Cardiac fibroblast (primary cell): ENCODE results near the gene LTB4R.
A peak's percentile ranks its signal among the peaks of the same experiment; 100 is the strongest.
"Not testable (repeated sequence)": the region's sequence is repeated elsewhere in the genome, so short reads cannot be mapped to it uniquely, and the experiment has no call there.

Experiments used
- DNase-seq, 2 donors: peaks; one replicate each; pipeline versions ENCODE4 v3.0.0 to v3.0.0-alpha.2; 2010; ENCODE audit warnings: low read depth in 2 of 2
- H3K4me3 ChIP-seq, 2 donors: replicated peaks in 1 of 2; 1 replicate in 1 of 2; 2 replicates in 1 of 2; pipeline ENCODE4 v1.5.1; 2011; ENCODE audit warnings: low read depth in 2 of 2, low read length in 2 of 2, mild to moderate bottlenecking in 2 of 2, moderate library complexity in 1 of 2
- CTCF ChIP-seq: IDR thresholded peaks from one replicate; pipeline ENCODE4 v1.5.1; 2011; ENCODE audit warnings: low read depth, mild to moderate bottlenecking, low read length, inconsistent platforms

Gene LTB4R

GRCh38 chr14:24343795-24344660 lies 32.7 kb downstream of the LTB4R start:
- no peak for TF ChIP-seq CTCF
- H3K4me3 ChIP-seq, result no peak overlapping the region
- no peak for DNase-seq

- no peak for DNase-seq
- H3K4me3 ChIP-seq, result no peak overlapping the region
- TF ChIP-seq CTCF, result no peak
Observed at GRCh38 chr14:24347134-24347533, 35.8 kb downstream of the LTB4R start.

DNA sequence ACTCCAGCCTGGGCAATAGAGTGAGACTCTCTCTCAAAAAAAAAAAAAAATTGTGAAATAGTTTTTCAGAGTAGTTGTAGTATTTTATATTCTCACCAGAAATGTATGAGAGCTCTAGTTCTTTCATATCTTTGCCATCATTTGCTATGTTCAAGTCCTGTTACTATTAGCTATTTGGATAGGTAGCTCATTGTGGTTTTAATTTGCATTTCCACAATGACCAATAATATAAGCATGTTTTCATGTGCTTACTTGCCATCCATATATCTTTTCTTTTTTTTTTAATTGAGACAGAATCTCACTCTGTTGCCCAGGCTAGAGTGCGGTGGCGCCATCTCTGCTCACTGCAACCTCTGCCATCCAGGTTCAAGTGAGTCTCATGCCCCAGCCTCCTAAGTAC lies 36.9 kb downstream of the LTB4R start:
- H3K4me3 ChIP-seq, result no peak overlapping the region
- no peak for TF ChIP-seq CTCF
- no peak for DNase-seq

GRCh38 chr14:24349742-24350141 lies 38.4 kb downstream of the LTB4R start:
- DNase-seq, result no peak
- no peak overlapping the region for H3K4me3 ChIP-seq
- TF ChIP-seq CTCF, result no peak

DNA sequence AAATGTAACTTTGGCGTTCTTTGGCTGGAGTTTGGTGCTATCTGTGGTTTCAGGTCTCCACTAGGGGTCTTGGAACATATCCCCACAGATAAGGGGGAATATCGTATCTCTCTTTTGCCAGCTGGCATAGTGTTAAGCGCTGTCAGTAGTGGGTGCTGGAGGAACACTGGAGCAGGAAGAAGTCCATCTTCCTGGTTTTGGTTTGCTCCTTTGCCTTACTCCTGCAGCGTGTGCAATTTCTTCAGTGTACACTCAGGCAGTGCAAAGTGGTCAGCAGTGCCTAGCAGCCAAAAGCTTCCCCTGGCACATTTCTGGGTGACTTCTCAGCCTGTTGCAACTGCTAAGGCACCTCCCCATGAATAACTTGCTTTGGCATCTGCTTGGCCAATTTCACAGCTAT lies 40.2 kb downstream of the LTB4R start:
- peak; percentile 48 to 64 for DNase-seq
- H3K4me3 ChIP-seq, result no peak overlapping the region
- TF ChIP-seq CTCF, result no peak

- no peak overlapping the region for H3K4me3 ChIP-seq
- TF ChIP-seq CTCF, result no peak
- DNase-seq, result peak; percentile 40 to 75
Observed at GRCh38 chr14:24353559-24354481, 42.5 kb downstream of the LTB4R start.

DNA sequence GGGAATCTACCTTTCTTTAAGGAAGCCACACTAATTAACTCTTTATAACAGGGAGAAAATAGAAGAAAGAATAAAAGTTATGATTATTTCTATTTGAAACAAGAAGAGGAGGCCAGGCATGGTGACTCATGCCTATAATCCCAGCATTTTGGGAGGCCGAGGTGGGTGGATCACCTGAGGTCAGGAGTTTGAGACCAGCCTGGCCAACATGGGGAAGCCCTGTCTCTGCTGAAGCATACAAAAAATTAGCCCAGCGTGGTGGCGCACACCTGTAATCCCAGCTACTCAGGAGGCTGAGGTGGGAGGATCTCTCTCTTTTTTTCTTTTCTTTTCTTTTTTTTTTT lies 43.2 kb downstream of the LTB4R start:
- not testable (repeated sequence) for H3K4me3 ChIP-seq, DNase-seq
